Ecto neural progenitor cell (in vitro differentiated cells): ENCODE results near the gene KIF21B.

Experiments
- DNase-seq: peaks from one replicate; pipeline ENCODE4 v3.0.0-alpha.2; 2018; ENCODE audit warnings: low spot score

Gene KIF21B

DNA sequence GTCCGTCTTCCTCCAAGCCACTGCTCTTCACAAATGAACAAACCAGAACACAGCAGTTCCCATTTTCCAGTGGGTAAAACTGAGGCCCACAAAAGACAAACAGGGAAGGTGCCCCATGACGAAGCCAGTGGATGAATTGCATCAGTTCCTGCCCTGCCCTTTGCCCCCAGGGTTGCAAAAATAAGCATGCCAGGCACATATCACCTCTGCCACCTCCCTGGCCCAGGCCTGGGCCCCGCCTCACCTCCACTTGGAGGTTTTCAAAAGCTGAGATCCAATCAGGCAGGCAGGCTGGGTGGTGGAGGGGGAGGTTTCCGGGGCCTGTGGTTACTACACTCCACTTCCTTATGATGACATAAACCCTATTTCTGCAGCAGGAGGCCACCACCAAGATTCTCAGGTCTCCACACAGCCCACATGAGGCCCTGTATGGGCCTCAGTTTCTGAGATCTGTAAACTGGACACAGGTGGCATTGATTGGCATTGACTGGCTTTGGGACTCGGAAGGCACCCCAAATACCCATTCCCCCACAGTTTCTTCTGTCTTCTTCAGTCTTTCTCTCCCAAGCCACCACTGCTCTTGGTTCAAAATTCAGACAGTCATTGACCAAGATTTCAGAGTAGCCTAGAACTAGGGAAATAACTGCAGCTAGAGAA is 4.1 kb downstream of the KIF21B start:
- DNase-seq, result no peak

DNA sequence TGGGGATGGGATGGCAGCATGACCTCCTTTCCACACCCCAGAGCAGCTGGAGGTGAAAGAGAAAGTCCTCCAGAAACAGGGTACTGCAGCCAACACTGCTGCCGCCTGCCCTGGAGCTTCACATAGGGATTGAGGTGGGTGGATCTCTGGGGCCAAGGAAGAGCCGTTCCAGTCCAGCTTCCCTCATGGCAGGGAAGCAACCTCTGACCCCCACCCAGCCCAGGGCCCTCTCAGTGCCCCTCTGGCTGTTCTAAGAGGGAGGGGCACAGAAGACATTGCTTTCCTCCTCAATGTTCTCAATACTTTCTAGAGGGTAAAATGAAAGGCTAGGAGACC is 5.7 kb downstream of the KIF21B start:
- DNase-seq, result no peak

DNA sequence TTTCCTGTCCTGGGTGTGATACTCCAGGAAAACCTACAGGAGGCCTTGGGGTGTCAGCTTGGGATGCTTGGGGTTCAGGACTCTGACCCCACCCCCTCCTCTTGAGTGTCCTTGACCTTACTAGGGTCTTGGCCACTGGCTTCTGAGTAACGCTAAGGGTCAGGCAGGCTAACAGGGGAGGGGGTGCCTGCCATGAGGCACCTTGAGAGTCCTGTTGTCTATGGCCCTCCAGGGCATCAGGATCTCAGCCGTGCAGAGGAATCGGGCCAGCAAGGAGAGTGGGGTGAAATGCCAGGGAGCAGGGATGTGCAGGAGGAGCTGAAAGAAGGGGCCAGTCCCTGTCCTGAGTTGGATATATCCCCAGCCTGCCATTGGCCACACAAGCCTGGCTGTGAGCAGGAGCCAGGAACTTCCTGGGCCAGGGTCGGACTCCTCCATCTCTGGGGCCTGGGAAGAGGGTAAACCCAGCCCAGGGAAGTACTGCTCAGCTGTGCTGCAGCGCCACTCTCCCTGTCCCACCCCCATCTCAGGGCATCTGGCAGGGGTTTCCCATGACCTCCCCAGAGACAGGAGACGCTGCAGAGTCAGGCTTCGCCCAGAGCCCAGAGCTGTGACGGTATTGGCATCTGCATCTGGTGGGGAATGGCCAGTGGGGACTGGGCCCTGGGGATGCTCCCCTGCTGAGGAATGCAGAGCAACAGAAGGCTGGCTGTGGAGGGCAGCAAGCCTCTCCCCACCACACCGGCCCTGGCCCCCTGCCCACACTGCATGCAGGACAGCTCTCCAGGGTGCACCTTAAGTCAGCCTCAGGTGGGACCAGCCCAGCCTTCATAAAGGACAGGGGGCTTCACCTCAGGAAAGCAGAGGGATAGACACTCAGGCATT is 6.3 kb downstream of the KIF21B start:
- no peak for DNase-seq

DNA sequence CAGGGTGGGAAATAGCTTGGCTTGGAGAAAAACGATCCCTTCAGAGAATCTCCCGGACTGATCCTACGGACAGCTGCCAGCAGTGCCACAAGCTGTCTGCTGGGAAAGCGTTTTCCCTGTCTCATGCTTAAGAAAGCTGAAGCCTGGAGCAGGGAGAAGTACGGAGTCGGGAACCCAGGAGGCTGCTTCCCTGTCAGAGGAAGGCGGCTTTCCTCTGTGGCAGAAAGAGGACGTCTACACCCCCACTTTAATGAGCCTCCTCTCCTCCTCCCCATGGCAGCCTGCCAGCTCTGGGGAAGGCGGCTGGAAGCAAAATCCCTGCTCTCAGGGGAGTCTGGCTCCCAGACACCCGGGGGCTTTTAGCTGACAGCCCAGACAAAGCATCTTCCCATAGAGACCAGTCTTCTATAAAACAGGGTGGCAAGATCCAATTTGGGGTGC is 7.3 kb downstream of the KIF21B start:
- DNase-seq, result no peak

DNA sequence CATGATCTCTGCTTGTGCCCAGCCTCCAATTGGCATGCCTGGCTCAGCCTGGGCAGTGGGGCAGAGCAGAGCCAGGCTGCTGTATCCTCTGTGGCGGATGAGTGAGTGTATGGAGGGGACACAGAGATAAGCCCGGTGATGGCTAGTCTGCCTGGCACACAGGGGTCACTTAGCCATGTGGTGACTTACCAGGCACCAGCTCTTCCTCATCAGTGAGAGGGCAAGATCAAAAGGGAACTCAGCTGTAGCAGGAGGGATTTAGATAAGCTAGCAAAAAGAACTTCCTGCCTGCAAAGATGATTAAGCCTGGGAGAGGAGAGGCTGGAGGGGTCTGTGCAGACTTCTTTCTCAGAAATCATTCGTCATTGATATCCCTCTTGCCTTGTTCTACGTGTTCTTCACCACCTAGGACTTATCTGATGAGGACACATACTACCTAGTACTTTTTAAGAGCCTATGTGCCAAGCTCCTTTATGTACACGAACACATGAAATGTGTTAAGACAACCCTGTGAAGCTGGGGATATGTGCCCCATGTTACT is 7.9 kb downstream of the KIF21B start:
- no peak for DNase-seq

DNA sequence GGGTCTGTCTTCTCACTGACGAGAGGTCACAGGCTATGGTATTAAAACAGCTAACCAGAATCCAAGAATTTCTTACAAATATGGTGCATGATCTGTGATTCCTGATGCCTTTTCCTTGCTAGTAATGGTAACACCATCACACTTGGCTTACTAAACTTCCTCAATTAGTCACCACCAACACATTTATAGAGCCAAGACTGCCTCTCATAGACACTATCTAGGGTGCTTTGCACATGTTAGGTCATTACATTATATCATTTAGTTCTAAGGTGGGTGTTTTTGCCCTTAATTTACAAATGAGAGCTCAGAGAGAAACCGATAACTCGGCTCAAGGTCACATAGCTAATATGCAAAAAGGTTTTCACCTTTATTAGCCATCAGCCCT is 8.7 kb downstream of the KIF21B start:
- DNase-seq, result no peak

DNA sequence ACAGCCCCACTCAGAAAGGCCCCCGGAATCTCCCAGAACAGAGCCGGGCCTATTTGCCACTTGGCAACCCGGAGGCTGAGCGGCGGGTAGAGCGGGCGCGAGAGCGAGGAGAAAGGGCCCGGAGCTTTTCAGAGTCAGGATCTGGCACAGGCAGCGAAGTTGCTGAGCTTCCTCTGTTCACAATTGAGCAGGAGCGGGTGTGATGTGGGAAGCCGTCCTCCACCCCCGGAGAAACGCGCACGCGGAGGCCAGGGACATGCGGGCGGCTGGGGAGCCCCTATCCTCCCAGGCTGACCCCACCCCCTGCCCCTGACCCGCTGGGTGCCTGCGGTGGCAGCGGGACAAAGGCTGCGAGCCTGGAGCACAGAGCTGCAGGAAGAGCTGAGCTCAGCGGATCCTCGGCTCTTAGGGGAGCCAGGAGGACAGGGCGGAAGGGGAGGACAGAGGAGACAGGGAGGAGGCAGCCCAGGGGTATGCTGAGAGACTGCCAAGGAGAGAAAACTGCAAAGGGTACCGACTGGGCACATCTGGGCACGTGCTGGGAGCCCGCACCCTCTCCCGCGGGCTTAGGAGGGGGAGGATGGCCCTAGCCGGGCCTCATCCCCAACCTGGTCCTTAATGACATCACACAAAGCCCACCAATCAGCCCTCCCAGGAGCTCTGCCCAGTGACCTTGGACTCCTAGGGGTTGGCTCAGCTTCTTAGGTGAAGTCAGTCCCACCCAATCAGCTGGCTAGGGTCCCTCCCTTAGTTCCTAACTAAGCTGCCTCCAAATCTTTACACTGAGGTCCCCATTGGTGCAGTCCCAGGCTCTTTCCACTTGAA is 9.3 kb downstream of the KIF21B start:
- peak; percentile 60 for DNase-seq

DNA sequence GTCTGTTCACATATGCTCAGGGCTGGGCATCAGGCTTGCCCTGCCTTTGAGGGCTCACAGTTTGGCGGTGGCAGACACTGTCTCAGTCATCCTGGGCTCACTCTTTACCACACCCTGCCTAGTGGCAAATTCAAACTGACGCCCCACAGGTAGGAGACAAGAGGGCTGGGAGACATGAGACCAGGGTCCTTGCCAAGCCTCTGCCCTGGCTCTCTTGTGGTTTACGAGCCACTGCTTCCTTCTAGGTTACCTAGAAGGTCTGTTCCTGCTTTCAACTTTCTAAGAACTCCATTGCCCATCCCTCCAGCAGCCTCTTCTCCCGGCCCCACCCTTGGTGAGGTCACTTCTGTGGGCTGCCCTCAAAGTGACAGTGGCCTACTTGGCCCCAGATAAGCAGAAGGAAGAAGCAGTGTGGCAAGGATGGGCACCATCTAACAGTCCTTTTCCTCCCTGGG is 10.5 kb downstream of the KIF21B start:
- DNase-seq, result no peak

DNA sequence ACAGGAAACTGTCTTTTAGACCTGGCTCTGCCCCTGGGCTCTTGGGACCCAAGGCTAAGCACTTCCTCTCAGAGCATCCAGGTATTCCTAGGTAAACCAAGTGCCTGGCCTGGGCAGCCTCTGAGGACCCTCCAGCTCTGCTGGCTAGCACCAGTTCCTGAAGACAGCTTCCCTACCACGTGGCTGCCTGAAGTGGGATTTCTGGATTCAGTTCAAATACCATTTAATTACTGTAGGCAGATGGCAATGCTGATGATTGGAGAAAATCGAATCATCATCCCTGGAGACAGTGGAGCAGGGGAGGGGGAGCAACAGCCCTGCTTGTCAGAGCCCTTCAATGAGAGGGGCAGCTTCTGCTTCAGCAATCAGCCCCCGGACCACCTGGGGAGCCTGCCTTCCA is 11.9 kb downstream of the KIF21B start:
- DNase-seq, result no peak

DNA sequence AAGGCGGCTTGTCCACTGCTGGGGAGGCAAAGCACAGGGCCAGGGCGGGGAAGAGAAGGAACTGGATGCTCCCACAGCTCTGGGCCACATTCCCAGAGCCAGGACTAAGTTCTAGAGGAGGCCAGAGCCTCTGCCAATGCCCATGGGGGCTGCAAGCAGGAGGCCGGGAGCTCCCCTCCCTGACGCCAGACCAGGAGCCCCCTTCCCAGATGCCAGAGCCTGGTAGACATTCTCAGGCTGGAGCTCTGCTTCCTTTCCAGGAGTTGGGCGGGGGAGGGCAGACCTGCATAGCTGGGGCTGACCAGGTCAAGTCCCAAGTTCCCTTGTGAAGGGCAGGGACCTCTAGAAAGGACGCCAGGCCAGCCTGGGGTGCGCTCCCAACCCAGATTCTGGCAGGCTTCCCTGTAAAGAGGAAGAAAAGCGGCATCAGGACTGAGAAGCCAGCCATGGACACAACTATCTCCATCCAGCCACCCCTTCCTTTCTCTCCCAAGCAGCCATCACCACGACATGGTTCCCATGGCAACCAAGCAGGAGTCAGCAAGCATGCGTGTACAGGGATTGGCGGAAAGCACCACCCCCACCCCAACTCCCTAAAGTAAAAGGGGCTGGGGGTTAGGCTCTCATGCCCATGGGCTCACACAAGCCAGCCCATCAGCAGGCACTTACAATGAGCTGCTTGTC is 13.4 kb downstream of the KIF21B start:
- peak; percentile 77 for DNase-seq

DNA sequence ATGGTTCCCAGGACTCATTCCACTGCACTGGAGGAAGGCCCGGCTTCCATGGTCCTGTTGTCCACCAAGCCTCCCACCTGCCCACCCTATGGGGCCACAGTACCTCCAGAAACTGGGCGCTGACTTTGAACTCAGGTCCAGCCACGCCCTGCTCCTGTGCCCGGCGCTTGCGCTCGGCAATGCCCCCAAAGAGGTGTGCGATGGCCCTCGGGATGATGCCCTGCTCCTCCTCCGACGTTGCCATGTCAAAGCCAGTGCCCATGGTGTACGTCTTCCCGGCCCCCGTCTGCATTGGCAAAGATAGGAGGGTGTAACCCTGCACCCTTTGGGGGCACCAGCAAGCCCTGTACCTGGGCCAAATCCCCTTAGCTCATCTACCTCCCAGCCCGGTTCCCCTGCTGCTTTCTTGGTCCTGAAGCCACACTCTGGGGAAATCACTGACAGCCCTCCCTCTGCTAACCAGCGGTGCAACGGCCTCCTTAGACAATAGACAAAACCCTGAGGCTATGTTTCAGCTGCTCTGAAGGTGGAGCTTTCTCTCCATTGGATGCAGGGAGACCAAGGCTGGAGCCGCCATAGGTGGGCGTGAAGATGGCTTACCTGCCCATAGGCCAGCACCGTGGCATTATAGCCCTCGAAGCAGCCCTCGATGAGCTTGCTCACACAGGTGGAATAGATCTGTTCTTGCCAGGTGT is 14.7 kb downstream of the KIF21B start:
- no peak for DNase-seq

DNA sequence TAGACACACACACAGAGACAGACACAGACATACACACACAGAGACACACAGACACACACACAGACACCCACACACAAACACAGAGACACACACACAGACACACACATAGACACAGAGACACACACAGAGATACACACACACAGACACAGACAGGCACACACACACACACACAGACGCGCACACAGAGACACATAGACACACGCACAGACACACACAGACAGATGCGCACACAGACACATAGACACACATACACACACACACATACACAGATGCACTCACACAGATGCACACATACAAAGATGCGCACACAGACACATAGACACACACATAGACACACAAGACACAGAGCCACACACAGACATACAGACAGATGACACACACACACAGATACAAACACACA is 16.0 kb downstream of the KIF21B start:
- DNase-seq, result no peak

DNA sequence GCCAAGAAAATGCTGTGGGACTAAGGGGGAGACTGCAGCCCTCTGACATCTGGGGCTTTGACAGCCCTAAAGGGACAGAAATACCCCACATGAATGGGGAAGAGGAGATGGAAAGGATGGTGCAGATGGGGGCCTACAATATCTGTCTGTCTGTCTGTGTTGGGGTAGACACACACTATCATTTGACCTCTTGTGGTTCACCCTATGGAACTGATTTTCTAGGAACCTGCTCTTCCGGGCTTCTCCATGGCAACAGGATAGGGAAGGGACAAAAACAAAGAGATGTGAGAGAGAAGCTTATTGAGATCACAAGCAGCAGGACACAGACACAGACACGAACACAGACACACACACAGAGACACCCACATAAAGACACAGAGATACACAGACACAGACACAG is 17.1 kb downstream of the KIF21B start:
- DNase-seq, result no peak

DNA sequence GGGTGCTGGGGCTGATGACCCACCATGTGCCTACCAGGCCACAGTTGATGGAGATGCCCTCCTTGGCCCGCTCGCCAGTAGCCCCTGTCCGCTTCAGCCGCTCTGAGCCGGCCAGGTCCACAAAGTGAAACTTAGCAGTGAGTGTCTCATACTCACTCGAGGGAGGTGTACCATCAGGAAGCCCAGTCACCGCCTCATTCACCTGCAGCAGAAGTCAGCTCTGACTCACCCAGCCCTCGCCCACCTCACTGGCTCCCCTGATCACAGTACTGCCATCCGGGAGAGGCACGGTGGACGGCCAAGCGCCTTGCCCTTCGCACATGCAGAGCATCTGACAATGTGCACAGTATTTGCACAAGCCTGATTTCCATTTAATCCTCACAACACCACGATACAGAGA is 18.8 kb downstream of the KIF21B start:
- DNase-seq, result no peak

DNA sequence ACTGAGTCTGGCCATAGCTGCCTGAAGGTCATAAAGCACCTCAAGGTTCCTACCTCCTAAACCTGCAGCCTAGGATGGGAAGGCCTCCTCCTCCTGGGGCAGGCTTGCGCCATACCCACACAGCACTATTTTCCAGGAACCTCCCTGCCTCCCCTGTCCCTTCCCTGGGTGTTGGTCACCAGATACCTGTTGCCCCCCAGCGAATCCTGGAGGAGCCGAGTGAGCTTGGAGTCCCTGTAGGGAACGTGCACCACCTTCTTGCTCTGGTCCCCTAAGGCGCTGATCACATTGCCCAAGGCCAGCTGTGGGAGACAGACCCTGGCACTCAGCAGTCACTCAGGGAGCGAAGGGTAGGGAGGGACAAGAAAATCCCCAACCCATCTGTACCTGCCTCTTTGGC is 19.4 kb downstream of the KIF21B start:
- no peak for DNase-seq

DNA sequence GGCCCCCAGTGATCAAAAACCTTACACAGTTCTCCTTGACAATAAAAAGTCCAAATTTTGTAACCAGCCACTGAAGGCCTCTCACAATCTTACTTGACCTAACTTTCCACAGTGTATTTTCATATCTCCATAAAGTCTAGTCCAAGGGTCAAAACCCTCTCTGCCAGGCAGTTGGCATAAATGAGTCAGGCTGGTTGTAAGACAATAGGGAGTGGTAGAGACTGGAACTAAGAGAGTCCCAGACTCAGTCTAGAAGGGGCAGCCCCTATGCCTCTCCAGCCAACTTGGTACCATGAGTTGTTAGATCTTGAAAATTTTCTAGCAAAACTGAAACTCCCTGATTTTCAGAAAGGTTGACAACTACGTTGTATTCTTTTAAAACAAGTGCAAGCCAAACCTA is 21.0 kb downstream of the KIF21B start:
- DNase-seq, result no peak

DNA sequence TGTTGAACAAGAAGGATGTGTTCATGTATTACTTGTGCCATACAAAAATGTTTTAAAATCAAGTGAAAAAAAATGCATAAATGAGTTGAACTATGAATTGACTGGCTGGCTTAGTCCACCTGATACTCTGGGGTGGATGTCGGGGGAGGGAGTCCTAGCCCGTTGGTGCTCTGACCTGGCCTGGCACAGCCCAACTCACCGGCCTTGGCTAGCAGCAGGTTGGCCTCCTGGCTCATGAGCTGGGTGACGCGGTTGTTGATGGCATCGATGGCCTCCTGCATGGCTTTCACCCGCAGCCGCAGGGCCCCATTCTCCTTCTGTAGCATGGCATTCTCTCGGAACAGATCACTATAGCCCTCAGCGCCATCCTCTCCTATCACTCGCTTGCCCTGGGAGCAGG is 21.6 kb downstream of the KIF21B start:
- no peak for DNase-seq

DNA sequence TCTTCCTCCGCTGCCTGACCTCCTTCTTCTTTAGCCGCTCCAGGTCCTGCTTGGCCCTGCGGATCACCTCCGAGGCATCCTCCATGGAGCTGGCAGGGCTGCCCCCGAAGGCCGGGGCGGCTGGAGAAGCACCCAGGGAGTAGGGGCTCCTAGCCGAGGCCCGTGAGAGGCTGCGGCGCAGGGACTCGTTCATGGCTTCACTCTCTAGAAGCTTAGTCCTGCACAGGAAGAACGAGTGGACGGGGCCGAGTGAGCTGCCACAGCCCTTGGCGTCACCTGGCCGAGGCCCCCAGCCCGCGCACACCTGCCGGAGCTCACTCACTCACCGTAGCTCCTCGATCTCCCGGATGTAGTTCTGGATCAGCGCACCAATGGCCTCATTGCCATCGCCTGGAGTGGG is 23.1 kb downstream of the KIF21B start:
- no peak for DNase-seq

DNA sequence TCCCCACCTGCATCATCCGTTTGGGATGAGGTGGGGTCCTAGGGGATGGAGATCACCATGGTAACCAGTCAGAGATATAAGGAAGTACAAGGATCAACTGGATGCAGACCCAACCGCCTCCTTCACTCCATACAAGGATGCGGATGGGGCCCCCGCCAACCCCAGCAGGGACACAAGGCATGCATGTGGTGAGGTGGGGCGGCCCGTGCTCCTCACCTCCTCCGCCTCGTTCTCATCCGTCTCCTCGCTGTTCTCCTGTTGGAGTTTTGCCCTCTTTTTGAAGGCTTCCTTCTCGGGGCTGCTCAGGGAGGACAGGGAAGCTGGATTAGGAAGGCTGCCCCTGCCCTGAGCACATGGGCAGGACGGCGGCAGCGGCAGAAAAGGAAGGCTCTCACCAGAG is 23.8 kb downstream of the KIF21B start:
- DNase-seq, result no peak

DNA sequence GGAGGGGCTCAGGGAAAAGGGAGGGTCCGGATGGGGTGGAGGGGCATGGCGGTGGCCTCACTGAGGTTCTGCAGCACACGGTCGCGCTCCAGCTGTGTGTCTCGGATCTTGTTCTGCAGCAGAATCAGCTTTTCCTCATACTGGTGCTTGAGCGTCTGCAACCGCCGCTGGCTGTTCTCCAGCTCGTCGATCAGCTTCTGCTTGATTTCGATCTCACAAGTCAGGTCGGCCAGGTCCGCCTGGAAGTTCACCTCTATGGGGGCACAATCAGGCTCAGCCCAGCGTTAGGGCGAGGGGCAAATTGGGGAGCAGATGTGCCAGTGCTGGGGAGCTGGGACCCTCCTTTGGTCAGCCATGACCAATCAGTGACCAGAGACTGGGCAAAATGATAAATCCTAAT is 25.2 kb downstream of the KIF21B start:
- DNase-seq, result no peak

DNA sequence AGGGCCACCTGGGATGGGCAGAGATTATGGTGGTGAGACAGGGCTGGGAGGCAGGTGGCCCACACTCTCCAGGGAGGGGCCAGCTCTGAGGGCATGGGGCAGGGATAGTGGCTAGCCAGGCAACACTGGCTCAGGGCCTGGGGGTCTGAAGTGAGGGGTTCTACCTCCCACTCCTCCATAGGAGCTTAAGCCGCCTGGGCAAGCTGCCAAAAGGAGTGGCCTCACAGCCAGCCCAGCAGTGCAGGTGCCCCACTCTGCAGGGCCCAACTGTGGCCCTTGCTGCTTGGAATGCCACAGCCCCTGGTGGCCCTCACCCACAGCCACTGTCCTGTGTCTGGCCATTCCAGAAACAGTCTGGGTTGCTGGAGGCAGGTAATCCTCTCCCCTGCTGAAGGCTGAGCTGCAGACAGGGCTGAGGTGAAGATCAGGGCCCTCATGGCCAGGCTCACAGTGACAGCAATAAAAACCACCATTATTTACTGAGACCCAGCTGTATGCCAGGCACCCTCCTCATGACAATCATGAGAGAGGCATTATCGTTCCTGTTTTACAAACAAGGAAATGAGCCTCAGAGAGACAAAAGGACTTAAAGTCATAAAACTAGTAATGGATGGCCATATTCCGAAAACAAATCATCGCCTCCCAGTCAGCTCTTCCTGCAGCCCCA is 31.0 kb downstream of the KIF21B start:
- DNase-seq, result no peak
